ENCODE results near the gene EZR.
"Not testable (repeated sequence)": the region's sequence is repeated elsewhere in the genome, so short reads cannot be mapped to it uniquely, and the experiment has no call there.

Gene EZR

GRCh38 chr6:158840465-158840864 is 21.3 kb upstream of the EZR start:
- no peak for DNase-seq

DNA sequence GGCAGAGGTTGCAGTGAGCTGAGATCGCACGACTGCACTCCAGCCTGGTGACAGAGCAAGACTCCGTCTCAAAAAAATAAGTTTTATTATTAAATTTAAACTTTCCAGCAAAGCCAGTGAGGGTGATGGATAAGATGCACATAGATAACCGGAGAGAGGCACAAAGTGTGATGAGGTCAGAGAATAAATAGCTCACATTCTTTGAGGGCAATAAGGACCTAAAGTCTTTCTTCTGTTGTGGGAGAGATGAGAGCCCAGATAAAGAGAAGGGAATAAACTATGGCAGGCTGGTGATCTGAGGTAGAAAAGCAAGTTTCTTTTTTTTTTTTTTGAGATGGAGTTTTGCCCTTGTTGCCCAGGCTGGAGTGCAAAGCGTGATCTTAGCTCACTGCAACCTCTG is 20.6 kb upstream of the EZR start:
- no peak for DNase-seq

DNA sequence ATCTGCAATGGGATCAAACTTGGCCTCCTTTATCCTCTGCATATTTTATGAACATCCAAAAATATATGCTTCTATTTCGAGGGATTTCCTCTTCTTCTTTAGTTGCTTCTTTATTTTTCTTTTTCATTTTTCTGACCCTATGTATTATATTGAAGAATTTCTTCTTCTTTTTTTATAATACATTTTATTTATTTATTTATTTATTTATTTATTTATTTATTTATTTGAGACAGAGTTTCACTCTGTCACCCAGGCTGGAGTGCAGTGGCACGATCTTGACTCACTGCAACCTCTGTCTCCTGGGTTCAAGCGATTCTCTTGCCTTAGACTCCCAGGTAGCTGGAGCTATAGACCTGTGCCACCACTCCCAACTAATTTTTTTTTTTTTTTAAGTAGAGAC is 19.6 kb upstream of the EZR start:
- DNase-seq, result not testable (repeated sequence)

DNA sequence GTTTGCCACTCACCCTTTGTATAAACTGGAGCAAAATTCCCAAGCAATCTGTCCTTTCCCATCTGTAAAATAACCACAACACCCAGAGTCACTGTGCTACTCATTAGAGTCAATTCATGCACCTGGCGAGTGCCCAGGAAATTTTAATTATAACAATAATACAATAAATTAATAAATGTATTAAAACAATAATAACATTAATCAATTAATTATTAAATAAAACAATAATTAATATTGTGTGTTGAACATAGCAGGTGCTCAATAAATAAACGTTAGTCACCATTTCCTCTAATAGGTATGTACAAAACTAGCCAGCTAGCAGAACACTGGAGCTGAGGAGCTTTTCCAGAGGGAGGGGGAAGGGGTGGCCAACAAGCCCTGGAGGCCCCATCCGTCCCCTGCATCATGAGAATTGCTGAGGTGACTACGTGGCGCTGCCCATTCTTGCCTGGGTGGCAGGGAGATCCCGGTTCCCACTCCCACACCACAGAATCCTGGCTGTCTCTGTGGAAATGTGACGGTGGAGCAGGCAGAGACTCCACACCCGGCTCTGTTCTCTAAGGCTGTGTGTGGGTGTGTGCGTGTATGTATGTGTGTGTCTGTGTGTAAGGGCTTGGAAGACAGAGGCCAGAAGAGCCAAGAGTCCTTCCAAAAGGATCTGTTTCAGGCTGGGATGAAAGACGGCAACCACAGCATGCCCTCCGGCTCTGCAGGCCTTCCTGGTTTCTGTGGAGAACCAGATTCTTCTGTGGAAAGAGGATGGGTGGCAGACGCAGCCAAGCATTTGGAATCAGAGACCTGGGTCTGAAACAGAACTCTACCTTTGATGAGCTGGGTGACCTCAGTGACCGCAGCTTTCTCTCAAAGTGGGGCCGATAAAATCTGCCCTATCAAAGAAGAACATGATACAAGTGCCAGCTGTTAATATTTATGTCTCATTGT is 18.8 kb upstream of the EZR start:
- peak; percentile 71 for DNase-seq

- DNase-seq, result no peak
Observed at GRCh38 chr6:158836625-158837311, 17.6 kb upstream of the EZR start.

DNA sequence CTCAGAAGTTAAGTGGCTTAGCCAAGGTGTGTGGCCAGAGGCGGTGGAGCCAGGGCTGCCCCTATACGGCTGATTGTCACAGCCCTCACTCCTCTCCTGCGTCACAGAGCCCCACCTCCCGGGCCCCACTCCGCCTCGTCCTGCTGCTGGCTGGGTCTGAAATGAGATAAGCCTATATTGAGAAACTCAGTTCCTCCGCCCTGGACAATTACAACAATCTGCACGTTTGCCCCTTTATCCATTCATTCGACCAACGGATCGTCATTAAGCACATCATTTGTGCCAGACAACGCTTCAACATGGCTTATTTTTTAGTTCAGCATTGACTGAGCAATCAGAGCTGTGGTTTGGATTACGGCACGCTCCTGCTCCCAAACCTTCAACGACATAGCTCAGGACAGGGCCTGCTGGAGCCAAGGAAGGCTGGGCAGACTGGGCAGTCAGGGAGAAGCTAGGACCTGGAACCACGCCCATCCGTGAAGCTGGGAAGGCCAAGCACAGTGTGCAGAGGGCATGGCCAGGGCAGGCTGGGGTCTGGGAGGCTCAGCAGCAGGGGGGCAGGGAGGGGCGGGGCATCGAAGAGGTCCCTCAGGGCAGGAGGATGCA is 16.6 kb upstream of the EZR start:
- no peak for DNase-seq

DNA sequence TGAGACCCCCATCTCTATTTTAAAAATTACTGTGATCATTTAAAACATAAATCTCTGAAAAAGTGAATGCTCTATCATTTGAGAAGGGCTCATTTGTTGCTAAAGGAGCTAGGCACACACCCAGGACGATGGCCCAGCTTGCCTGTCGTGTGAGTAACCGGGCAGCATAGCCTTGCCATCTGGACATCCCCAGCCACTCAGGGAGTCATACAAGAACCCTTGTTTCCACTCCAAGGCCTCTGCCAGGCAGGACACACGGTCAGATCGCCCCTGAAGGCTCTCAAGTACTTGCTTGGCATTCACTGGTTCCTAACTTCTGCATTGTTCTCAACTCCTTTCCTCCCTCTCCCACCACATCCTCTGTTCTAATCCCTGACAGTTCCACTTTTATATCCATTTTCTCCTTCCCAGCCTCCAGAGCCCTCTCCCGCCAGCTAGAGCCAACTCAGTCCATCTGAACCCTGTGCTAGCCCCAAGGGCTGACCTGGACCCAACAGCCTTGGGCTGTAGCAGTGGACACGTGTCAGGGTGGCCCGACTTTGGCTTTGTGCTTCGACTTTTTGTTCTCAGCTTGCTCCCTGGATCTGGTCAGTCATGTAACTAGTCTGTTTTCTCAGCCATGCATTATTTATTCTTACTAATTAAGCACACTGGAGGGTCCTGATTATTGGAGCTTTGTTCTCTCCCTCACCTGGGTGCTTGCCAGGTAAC is 15.7 kb upstream of the EZR start:
- no peak for DNase-seq

DNA sequence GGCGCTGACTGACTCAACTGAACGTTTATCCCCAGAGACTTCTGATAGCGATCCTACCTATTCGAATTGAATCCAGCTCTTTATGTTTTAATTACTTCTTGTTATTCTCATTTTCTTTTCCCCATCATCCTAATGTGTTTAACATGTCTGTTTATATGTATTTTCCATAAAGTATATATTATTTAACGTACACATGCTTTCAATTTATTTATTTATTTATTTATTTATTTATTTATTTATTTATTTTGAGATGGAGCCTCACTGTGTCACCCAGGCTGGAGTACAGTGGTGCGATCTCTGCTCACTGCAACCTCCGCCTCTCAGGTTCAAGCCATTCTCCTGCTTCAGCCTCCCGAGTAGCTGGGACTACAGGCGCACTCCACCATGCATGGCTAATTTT is 13.6 kb upstream of the EZR start:
- not testable (repeated sequence) for DNase-seq

DNA sequence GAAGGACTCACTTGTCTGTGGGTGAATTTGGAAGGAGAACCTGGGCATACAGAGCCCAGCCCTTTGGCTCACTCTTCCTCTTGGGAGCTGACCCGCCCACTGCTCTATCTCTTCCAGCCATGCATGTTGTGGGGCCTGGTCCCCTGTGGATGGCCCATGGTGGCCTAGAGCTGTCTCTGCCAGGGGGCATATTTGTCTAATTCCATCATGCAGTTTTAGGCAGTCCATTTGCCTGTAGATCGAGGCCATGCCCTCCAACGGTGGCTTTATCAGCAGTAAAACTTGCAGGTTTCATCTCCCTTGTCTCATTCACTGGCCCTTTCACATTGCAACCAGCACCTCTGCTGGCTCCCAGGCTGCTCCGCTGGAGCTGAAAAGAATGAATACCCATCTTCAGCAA is 12.9 kb upstream of the EZR start:
- no peak for DNase-seq

GRCh38 chr6:158831571-158831970 is 12.4 kb upstream of the EZR start:
- DNase-seq, result no peak

GRCh38 chr6:158830736-158831135 is 11.6 kb upstream of the EZR start:
- no peak for DNase-seq

GRCh38 chr6:158828807-158829206 is 9.6 kb upstream of the EZR start:
- DNase-seq, result no peak

GRCh38 chr6:158826819-158827501 is 7.8 kb upstream of the EZR start:
- DNase-seq, result no peak

DNA sequence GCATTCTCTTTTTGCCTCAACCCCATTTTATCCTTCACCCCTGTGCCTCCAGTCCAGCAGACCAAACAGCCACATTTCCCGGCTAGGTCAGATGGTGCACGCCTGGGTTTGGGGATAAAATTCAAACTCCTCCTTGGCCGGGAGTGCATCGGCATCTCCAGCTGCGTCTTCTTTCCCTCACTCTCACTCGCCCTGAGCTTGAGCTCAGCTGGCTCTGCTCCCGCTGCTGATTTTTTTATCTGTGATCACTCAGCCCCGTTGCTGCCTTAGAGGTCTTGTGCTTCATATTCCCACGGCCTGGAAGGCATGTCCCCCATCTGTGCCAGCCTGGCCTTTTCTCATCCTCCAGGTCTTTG is 6.8 kb upstream of the EZR start:
- no peak for DNase-seq

- DNase-seq, result no peak
Observed at GRCh38 chr6:158825038-158825950, 6.1 kb upstream of the EZR start.

DNA sequence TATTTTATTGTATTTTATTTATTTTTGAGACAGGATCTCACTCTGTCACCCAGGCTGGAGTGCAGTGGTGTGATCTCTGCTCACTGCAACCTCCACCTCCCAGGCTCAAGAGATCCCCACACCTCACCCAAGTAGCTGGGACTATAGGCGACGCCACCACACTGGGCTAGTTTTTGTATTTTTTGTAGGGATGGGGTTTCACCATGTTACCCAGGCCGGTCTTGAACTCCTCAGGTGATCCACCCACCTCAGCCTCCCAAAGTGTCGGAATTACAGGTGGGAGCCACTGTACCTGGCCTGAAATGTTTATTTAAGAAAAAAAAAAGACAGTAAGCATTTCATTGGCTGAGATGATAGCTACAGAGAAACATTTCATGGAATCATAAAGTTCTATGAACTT is 4.4 kb upstream of the EZR start:
- DNase-seq, result not testable (repeated sequence)

DNA sequence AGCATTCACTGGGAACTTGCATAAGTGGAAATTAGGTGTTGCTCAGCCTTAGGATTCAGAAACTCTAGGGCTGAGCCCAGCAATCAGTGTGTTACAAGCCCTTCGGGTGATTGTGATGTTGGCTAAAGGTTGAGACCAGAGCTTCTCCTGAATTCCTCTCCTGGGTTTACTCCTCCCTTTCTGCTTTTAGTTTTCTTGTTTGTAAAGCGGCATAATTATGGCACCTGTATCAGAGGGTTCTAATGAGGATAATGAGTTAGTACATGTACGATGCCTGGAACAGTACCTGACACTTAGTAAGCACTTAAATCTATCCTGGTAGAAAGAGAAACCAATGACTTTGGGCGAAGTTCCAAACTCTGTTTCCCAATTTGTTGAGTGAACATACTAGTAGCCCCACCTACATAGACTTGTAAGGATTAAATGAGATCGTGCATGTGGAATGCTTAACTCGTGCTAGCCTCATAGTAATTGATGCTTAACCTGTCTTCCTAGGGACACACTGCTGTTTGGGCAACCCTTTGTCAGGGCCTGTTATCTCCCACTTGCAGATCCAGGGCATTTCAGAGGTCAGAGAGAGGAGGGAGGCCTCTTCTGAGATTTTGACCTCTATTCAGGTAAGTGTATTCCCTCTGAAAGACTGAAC is 932 bp upstream of the EZR start:
- DNase-seq, result no peak

DNA sequence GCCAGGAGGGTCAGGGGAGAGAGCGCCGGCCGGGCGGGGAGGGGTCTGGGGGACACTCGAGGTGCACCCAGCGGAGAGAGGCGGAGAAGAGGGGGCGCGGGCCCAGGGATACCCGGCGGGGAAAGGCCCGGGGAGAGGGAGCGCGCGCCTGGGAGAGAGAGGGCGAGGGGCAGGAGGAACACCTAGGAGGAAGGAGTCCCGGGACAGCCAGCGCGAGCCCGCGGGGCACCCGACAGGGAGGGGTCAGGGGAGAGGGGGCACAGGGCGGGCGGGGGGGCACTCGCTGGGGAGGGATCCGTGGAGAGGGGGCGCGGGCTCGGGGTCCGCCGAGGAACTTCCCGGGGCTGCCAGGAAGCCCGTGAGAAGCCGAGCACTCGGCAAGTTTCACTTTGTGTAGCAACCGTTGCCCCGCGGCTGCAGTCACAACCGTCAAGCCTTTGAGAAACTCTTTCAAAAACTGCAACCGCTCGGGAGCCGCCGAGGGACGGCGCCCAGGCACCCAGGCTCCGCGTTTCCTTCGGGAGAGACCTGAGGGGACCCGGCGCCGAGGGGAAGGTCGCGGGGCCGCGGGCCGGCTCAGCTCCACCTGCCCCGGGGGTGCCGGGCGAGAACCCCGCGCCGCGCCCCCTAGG is 471 bp downstream of the EZR start:
- peak; percentile 77 for DNase-seq

DNA sequence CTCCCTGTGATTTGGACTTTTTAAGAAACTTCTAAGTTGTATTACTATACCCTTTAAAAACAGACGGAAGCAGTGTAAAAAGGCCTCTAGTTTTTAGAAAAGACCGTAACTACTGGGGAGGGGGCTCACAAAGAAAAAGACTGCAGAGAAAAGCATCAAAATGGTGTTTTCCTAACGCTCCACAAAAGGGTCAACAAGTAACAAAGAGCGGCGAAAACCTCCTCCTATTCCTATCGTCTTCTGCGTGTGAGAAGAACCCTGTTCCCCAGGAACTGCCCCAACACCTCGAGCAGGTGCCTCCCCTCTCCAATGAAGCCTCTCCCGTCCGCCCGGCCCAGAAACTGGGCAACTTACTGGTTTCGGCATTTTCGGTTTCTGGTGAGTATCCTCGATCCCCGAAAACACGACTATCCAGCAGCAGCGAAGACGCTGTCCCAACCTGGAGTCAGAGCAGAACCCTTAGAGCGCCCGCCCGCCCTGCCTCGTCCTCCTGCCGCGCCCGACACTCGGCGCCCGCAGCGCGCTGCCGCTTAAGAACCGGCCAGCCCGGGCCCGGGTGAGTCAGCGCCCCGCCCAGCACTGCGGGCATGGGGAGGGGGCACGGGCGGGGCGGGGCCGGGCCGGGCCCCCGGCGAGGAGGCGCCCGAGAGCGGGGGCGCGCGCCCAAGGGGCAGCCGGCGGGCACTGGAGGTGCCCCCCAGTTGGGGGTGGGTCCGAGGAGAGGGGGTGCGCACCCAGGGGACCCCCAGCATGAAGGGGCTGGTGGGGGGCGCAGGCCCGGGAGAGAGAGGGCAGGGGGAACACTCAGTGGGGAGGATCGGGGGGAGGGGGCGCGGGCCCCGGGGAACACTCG is 1.2 kb downstream of the EZR start:
- DNase-seq, result peak; percentile 81

Data from left hindlimb (tissue), 1 donor.